Endodermal cell (in vitro differentiated cells): ENCODE data around the gene DSE. TPM values are rescaled to one million over a fixed set of nuclear protein-coding genes. Genes with fewer than 3 reads are reported as not detected.

Experiments
- DNase-seq: peaks from one replicate; pipeline ENCODE4 v3.0.0-alpha.2; 2017
- H3K27ac ChIP-seq: 2 replicates; pipeline ENCODE4 v1.5.1; 2013; ENCODE audit warnings: mild to moderate bottlenecking, low read depth, low read length, moderate library complexity
- H3K27me3 ChIP-seq: 2 replicates; pipeline ENCODE4 v1.6.1; 2013; ENCODE audit warnings: mild to moderate bottlenecking, low read length, moderate library complexity; ENCODE audit not compliant: insufficient read depth, control insufficient read depth, poor library complexity, severe bottlenecking
- H3K36me3 ChIP-seq: 2 replicates; pipeline ENCODE4 v1.7.0; 2013; ENCODE audit warnings: mild to moderate bottlenecking, low read length, moderate library complexity; ENCODE audit not compliant: control insufficient read depth, insufficient read depth
- H3K4me1 ChIP-seq: one replicate; pipeline ENCODE4 v1.7.0; 2013; ENCODE audit warnings: low read length; ENCODE audit not compliant: control insufficient read depth, insufficient read depth
- H3K4me3 ChIP-seq: 2 replicates; pipeline ENCODE4 v1.5.1; 2013; ENCODE audit warnings: mild to moderate bottlenecking, low read length, moderate library complexity
- H3K9ac ChIP-seq: 2 replicates; pipeline ENCODE4 v1.6.1; 2013; ENCODE audit warnings: mild to moderate bottlenecking, low read length, moderate library complexity; ENCODE audit not compliant: poor library complexity, severe bottlenecking; ENCODE audit errors: extremely low read depth
- H3K9me3 ChIP-seq: 2 replicates; pipeline ENCODE4 v1.6.1; 2013; ENCODE audit warnings: mild to moderate bottlenecking, low read length, moderate library complexity; ENCODE audit not compliant: control insufficient read depth
- H3K27ac Mint-ChIP-seq: 2 replicates; pipeline ENCODE4 v1.8.0; 2020; ENCODE audit warnings: mixed read lengths
- H3K27me3 Mint-ChIP-seq: 2 replicates; pipeline ENCODE4 v1.8.0; 2021; ENCODE audit warnings: mild to moderate bottlenecking, mixed read lengths; ENCODE audit not compliant: insufficient read depth
- H3K36me3 Mint-ChIP-seq: 2 replicates; pipeline ENCODE4 v1.8.0; 2020; ENCODE audit warnings: low read depth, mixed read lengths
- H3K4me1 Mint-ChIP-seq: 2 replicates; pipeline ENCODE4 v1.8.0; 2020; ENCODE audit warnings: mixed read lengths
- H3K4me3 Mint-ChIP-seq: 2 replicates; pipeline ENCODE4 v1.8.0; 2020; ENCODE audit warnings: mild to moderate bottlenecking, moderate library complexity, mixed read lengths
- H3K9me3 Mint-ChIP-seq: 2 replicates; pipeline ENCODE4 v1.8.0; 2020; ENCODE audit warnings: mild to moderate bottlenecking, mixed read lengths
- WGBS, 2 experiments: methylation state at CpG; one replicate each; pipeline versions ENCODE4 v1.1.5 to v1.1.7; 2013; ENCODE audit warnings: missing lambda C conversion rate in 2 of 2, mixed read lengths in 1 of 2; ENCODE audit not compliant: insufficient coverage in 1 of 2, insufficient read length in 1 of 2; 5-methylcytosine and 5-hydroxymethylcytosine counted together
- total RNA-seq, 2 donors: library from RNA; stranded (reverse); fragmentation: NEBNext Ultra II Directional in 1 of 2; extraction: Animal tissue kit (Norgen Biotek cat#: 25700) in 1 of 2; gene quantifications; 2 replicates in 1 of 2; 3 replicates in 1 of 2; pipeline ENCODE4 v1.2.1, GENCODE V29; 2021
- TF ChIP-seq, protein P1 (sequence below): fragments of 200-600 bp; sonication (generic); conservative IDR thresholded peaks from 2 replicates; pipeline ENCODE4 v1.5.0; 2021; ENCODE audit warnings: antibody characterized with exemption, mild to moderate bottlenecking

DSE gene
- total RNA-seq, 2 donors from 2014 or later = 42.3 to 44.3 TPM

GRCh38 chr6:116387374-116387773 is 16.6 kb downstream of the DSE start:
- DNase-seq = no peak
- no peaks in the 10 kb centered on the region for H3K27me3 ChIP-seq
- H3K4me1 ChIP-seq = no peaks in the 10 kb centered on the region
- Mint-ChIP-seq H3K27ac (peak overlapping the region; percentile 1), H3K4me3 (no peak overlapping the region), H3K36me3 (no peaks in the 10 kb centered on the region), H3K27me3 (no peaks in the 10 kb centered on the region), H3K4me1 (peaks cover 14% of the 10 kb centered on the region), H3K9me3 (no peaks in the 10 kb centered on the region)
- no peak overlapping the region for H3K4me3 ChIP-seq
- H3K9ac ChIP-seq = no peak overlapping the region
- WGBS, 2 experiments = 70 to 83% methylated on average over 3 of the region's 3 CpGs
- TF ChIP-seq, protein P1, sequence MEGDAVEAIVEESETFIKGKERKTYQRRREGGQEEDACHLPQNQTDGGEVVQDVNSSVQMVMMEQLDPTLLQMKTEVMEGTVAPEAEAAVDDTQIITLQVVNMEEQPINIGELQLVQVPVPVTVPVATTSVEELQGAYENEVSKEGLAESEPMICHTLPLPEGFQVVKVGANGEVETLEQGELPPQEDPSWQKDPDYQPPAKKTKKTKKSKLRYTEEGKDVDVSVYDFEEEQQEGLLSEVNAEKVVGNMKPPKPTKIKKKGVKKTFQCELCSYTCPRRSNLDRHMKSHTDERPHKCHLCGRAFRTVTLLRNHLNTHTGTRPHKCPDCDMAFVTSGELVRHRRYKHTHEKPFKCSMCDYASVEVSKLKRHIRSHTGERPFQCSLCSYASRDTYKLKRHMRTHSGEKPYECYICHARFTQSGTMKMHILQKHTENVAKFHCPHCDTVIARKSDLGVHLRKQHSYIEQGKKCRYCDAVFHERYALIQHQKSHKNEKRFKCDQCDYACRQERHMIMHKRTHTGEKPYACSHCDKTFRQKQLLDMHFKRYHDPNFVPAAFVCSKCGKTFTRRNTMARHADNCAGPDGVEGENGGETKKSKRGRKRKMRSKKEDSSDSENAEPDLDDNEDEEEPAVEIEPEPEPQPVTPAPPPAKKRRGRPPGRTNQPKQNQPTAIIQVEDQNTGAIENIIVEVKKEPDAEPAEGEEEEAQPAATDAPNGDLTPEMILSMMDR = no peak
- no peak overlapping the region for H3K27ac ChIP-seq
- H3K9me3 ChIP-seq = no peaks in the 10 kb centered on the region
- H3K36me3 ChIP-seq = no peaks in the 10 kb centered on the region

- Histone ChIP-seq H3K4me1 (no peaks in the 10 kb centered on the region), H3K36me3 (no peaks in the 10 kb centered on the region), H3K27me3 (no peaks in the 10 kb centered on the region), H3K4me3 (no peak overlapping the region), H3K27ac (no peak overlapping the region), H3K9me3 (no peaks in the 10 kb centered on the region), H3K9ac (no peak overlapping the region)
- DNase-seq = no peak
- H3K4me1 Mint-ChIP-seq = peaks cover 14% of the 10 kb centered on the region
- WGBS, 2 experiments = 88 to 94% methylated on average over 1 to 3 of the region's 3 CpGs
- H3K9me3 Mint-ChIP-seq = no peaks in the 10 kb centered on the region
- H3K4me3 Mint-ChIP-seq = no peak overlapping the region
- H3K27ac Mint-ChIP-seq = no peak overlapping the region
- H3K36me3 Mint-ChIP-seq = no peaks in the 10 kb centered on the region
- H3K27me3 Mint-ChIP-seq = no peaks in the 10 kb centered on the region
- TF ChIP-seq, protein P1 = no peak
Observed at GRCh38 chr6:116388924-116389323, 18.2 kb downstream of the DSE start.

DNA sequence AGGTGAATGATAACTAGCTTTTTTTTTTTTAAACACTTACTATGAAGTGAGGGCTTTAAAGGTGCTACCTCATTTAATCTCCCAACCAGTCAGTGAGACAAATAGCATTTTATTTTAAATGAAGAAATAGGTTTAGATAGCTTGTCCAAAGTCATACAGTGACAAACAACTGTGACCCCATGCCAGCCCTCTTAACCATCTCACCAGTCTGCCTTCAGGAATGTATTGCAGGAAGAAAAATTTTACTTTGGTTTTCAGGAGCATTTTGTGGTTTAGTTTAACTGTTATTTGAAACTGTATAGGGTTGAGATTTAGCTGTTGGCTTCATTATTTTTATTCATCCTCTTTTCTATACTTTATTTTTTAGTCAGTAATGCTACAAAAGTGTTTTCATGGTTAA is 18.6 kb downstream of the DSE start:
- Mint-ChIP-seq H3K27ac (no peak overlapping the region), H3K4me1 (peaks cover 10% of the 10 kb centered on the region), H3K27me3 (no peaks in the 10 kb centered on the region), H3K9me3 (no peaks in the 10 kb centered on the region), H3K4me3 (no peak overlapping the region), H3K36me3 (no peaks in the 10 kb centered on the region)
- H3K9ac ChIP-seq = no peak overlapping the region
- H3K9me3 ChIP-seq = no peaks in the 10 kb centered on the region
- no peaks in the 10 kb centered on the region for H3K36me3 ChIP-seq
- TF ChIP-seq, protein P1 = no peak
- DNase-seq = no peak
- H3K27ac ChIP-seq = no peak overlapping the region
- H3K4me3 ChIP-seq = no peak overlapping the region
- no peaks in the 10 kb centered on the region for H3K4me1 ChIP-seq
- H3K27me3 ChIP-seq = no peaks in the 10 kb centered on the region
